GM12878 (cell line): ENCODE data around the gene N4BP2. TPM values are rescaled to one million over a fixed set of nuclear protein-coding genes. Genes with fewer than 3 reads are reported as not detected.

ENCODE experiments used
- ATF3 ChIP-seq: IDR thresholded peaks from 2 replicates; pipeline ENCODE4 v1.6.1; 2011; ENCODE audit warnings: low read depth, mild to moderate bottlenecking, low read length, moderate library complexity, borderline replicate concordance; ENCODE audit errors: extremely low read depth
- BRCA1 ChIP-seq: IDR thresholded peaks from 2 replicates; pipeline ENCODE4 v1.6.1; 2011; ENCODE audit warnings: low read depth, low read length, improper control_type of control experiment
- CHD1 ChIP-seq: IDR thresholded peaks from 2 replicates; pipeline ENCODE4 v1.6.1; 2012; ENCODE audit warnings: low read depth, low read length, improper control_type of control experiment
- CHD4 ChIP-seq: fragments of 200-600 bp; sonication (generic); IDR thresholded peaks from 2 replicates; pipeline ENCODE4 v1.6.1; 2016; ENCODE audit warnings: mild to moderate bottlenecking
- ESRRA ChIP-seq: IDR thresholded peaks from 2 replicates; pipeline ENCODE4 v1.6.1; 2012; ENCODE audit warnings: mild to moderate bottlenecking, low read length, improper control_type of control experiment
- GATAD2B ChIP-seq: fragments of 450-650 bp; conservative IDR thresholded peaks from 2 replicates; pipeline ENCODE4 v1.6.1; 2017; ENCODE audit warnings: low read depth, mild to moderate bottlenecking, moderate library complexity
- HDAC2 ChIP-seq: fragments of 200-600 bp; sonication (generic); IDR thresholded peaks from 2 replicates; pipeline ENCODE4 v1.6.1; 2017
- HDAC6 ChIP-seq: fragments of 200-600 bp; sonication (generic); IDR thresholded peaks from one replicate; pipeline ENCODE4 v1.8.0; 2017; ENCODE audit warnings: antibody characterized with exemption; ENCODE audit not compliant: unreplicated experiment
- MEF2A ChIP-seq: IDR thresholded peaks from 2 replicates; pipeline ENCODE4 v1.6.1; 2011; ENCODE audit warnings: low read depth, mild to moderate bottlenecking, low read length, moderate library complexity; ENCODE audit not compliant: insufficient read depth
- NBN ChIP-seq: fragments of 450-650 bp; IDR thresholded peaks from 2 replicates; pipeline ENCODE4 v1.6.1; 2016
- NFIC ChIP-seq: IDR thresholded peaks from 2 replicates; pipeline ENCODE4 v1.6.1; 2012; ENCODE audit warnings: low read depth, mild to moderate bottlenecking, inconsistent platforms, low read length, moderate library complexity
- NKRF ChIP-seq: fragments of 450-650 bp; conservative IDR thresholded peaks from 2 replicates; pipeline ENCODE4 v1.6.1; 2017; ENCODE audit warnings: mild to moderate bottlenecking, moderate library complexity
- PAX5 ChIP-seq: IDR thresholded peaks from 2 replicates; pipeline ENCODE4 v1.6.1; 2011; ENCODE audit warnings: low read depth, low read length, borderline replicate concordance
- POLR2A ChIP-seq: IDR thresholded peaks from 2 replicates; pipeline ENCODE4 v1.6.1; 2011; ENCODE audit warnings: low read depth, mild to moderate bottlenecking, low read length
- POU2F2 ChIP-seq: IDR thresholded peaks from 3 replicates; pipeline ENCODE4 v1.6.1; 2011; ENCODE audit warnings: low read depth, mild to moderate bottlenecking, low read length, borderline replicate concordance
- SMC3 ChIP-seq: IDR thresholded peaks from 2 replicates; pipeline ENCODE4 v1.6.1; 2011; ENCODE audit warnings: low read length, improper control_type of control experiment, borderline replicate concordance
- SREBF2 ChIP-seq: IDR thresholded peaks from 2 replicates; pipeline ENCODE4 v1.6.1; 2012; ENCODE audit warnings: mild to moderate bottlenecking, low read length
- STAT1 ChIP-seq: fragments of 450-650 bp; conservative IDR thresholded peaks from 2 replicates; pipeline ENCODE4 v1.6.1; 2014; ENCODE audit warnings: antibody characterized with exemption, mild to moderate bottlenecking
- SUZ12 ChIP-seq: fragments of 200-600 bp; sonication (generic); IDR thresholded peaks from one replicate; pipeline ENCODE4 v1.6.1; 2018; ENCODE audit warnings: antibody characterized with exemption, mild to moderate bottlenecking; ENCODE audit not compliant: unreplicated experiment
- WRNIP1 ChIP-seq: IDR thresholded peaks from 2 replicates; pipeline ENCODE4 v1.6.1; 2011; ENCODE audit warnings: low read depth, low read length, improper control_type of control experiment, borderline replicate concordance
- YY1 ChIP-seq: IDR thresholded peaks from 2 replicates; pipeline ENCODE4 v1.6.1; 2011; ENCODE audit warnings: low read depth, mild to moderate bottlenecking, low read length
- ZBTB11 ChIP-seq: fragments of 450-650 bp; formaldehyde crosslinking; IDR thresholded peaks from 2 replicates; pipeline ENCODE4 v1.5.0; 2022; ENCODE audit warnings: mild to moderate bottlenecking, missing genetic modification characterization
- ZNF207 ChIP-seq: fragments of 450-650 bp; IDR thresholded peaks from 2 replicates; pipeline ENCODE4 v1.6.1; 2014; ENCODE audit warnings: antibody characterized with exemption, mild to moderate bottlenecking, borderline replicate concordance
- ZNF217 ChIP-seq: fragments of 450-650 bp; IDR thresholded peaks from 2 replicates; pipeline ENCODE4 v1.6.1; 2017; ENCODE audit warnings: antibody characterized with exemption, mild to moderate bottlenecking
- ZNF24 ChIP-seq: fragments of 450-650 bp; IDR thresholded peaks from 2 replicates; pipeline ENCODE4 v1.6.1; 2017; ENCODE audit warnings: antibody characterized with exemption, mild to moderate bottlenecking
- polyA plus RNA-seq, 11 experiments: library from polyadenylated mRNA; depleted of rRNA in 4 of 11; unstranded in 6 of 11; stranded (reverse) in 5 of 11; fragments of >200 nt; fragmentation: Nextera tagmentation in 4 of 11; fragmentation: Illumina TruSeq in 1 of 11; extraction: Ambion mirVana in 4 of 11; extraction: Trizol in 1 of 11; gene quantifications; 1 replicate in 1 of 11; 2 replicates in 10 of 11; pipeline versions ENCODE4 v1.2.1 to v1.2.3, GENCODE V29; 2011 to 2016; ENCODE audit warnings: inconsistent platforms in 2 of 11, missing spikeins in 2 of 11, low read depth in 1 of 11
- total RNA-seq, 4 experiments: library from RNA; depleted of rRNA in 3 of 4; stranded (reverse); fragments of >200 nt in 3 of 4; fragmentation: Illumina TruSeq in 1 of 4; extraction: Trizol in 1 of 4; gene quantifications; 2 replicates each; pipeline versions ENCODE4 v1.2.1 to v1.2.3, GENCODE V29; 2013 to 2021
- TF ChIP-seq, protein P1 (sequence below), 3 experiments: IDR thresholded peaks in 2 of 3; conservative IDR thresholded peaks in 1 of 3; 2 replicates each; pipeline ENCODE4 v1.5.1; 2011; ENCODE audit warnings: low read depth in 3 of 3, low read length in 3 of 3, mild to moderate bottlenecking in 3 of 3, control low read depth in 2 of 3, moderate library complexity in 2 of 3, inconsistent platforms in 1 of 3, mixed read lengths in 1 of 3; ENCODE audit not compliant: control insufficient read depth in 2 of 3, insufficient read depth in 1 of 3; ENCODE audit errors: extremely low read depth in 1 of 3

Gene N4BP2
- total and polyA plus RNA-seq, 10 of the 15 experiments (the other 5 are each of a cell fraction or from before 2014, with no cell fraction given) = 2.3 to 18.7 (median 10.0) TPM

DNA sequence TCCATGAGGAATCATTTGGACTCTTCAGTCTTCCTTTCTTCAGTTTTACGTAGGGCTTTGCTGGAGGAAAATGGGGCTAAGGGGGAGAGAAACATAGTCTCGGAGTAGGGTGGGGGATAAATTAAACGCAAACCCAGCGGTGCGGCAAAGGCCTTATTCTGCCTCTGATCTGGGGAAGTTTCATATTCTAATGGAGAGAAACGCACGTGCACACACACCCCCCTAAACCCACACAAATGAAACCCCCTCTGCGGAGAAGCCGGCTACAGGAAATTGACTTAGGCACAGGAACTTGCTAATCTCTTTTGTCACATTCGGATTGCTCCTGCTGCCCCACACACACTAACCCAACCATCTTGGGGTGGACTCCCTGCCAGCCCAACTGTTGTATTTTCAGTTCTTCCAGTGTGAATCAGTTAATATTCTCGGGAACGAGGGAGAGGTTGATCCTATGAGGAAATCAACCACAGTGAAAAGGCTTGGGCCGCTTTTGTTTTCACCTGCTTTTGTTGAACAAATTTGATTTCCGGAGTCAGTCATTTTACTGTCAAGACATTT lies 140.2 kb downstream of the N4BP2 start, which contains the start of gene RHOH (continued):
- TF ChIP-seq, protein P1, sequence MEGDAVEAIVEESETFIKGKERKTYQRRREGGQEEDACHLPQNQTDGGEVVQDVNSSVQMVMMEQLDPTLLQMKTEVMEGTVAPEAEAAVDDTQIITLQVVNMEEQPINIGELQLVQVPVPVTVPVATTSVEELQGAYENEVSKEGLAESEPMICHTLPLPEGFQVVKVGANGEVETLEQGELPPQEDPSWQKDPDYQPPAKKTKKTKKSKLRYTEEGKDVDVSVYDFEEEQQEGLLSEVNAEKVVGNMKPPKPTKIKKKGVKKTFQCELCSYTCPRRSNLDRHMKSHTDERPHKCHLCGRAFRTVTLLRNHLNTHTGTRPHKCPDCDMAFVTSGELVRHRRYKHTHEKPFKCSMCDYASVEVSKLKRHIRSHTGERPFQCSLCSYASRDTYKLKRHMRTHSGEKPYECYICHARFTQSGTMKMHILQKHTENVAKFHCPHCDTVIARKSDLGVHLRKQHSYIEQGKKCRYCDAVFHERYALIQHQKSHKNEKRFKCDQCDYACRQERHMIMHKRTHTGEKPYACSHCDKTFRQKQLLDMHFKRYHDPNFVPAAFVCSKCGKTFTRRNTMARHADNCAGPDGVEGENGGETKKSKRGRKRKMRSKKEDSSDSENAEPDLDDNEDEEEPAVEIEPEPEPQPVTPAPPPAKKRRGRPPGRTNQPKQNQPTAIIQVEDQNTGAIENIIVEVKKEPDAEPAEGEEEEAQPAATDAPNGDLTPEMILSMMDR (IDR thresholded peaks at IDR 0.05 in 2 of 3, conservative IDR thresholded peaks at IDR 0.05 in 1 of 3; ENCODE audit: control insufficient read depth in 2 of 3, extremely low read depth in 1 of 3, insufficient read depth in 1 of 3, low read depth in 3 of 3, low read length in 3 of 3) = no peak
- TF ChIP-seq SUZ12 = no peak
- TF ChIP-seq CHD4 = no peak
- no peak for TF ChIP-seq ESRRA
- peak; percentile 62; the same call in 1 of the 2 replicates for TF ChIP-seq ZNF24
- no peak for TF ChIP-seq SREBF2
- peak; percentile 74 for TF ChIP-seq GATAD2B
- TF ChIP-seq POLR2A = peak; percentile 81
- TF ChIP-seq NKRF = peak; percentile 70; the same call in 1 of the 2 replicates
- no peak for TF ChIP-seq BRCA1
- no peak for TF ChIP-seq ZNF207
- TF ChIP-seq ZBTB11 (CRISPR knock-in tag) = no peak
- 0 out of 2 replicates have a peak, but pooled peaks have one; percentile 51 for TF ChIP-seq STAT1
- TF ChIP-seq HDAC2 = no peak
- no peak for TF ChIP-seq HDAC6
- no peak for TF ChIP-seq ATF3
- peak; percentile 95 for TF ChIP-seq POU2F2
- no peak for TF ChIP-seq SMC3
- TF ChIP-seq NBN = peak; percentile 77
- peak; percentile 79 for TF ChIP-seq YY1
- no peak for TF ChIP-seq NFIC
- TF ChIP-seq PAX5 = peak; percentile 90
- TF ChIP-seq MEF2A = peak; percentile 68; the same call in 1 of the 2 replicates
- no peak for TF ChIP-seq WRNIP1
- TF ChIP-seq CHD1 = peak; percentile 85; the same call in 1 of the 2 replicates
- TF ChIP-seq ZNF217 = no peak
